Activated T-helper 2 cell treated with anti-CD3 and anti-CD28 coated beads, Interferon-gamma antibody, Interleukin-2, Interleukin-4, amounts not matched to agents 10 μg/mL and 5 μg/mL and 100 μg/mL, durations not matched to agents 14 hours and 24 hours and 36 hours (primary cell): ENCODE results near the gene ATG16L1. TPM values are rescaled to one million over a fixed set of nuclear protein-coding genes. Genes with fewer than 3 reads are reported as not detected.

Source experiments
- DNase-seq: peaks from one replicate; pipeline ENCODE4 v3.0.0; 2021; ENCODE audit warnings: low spot score
- H3K27ac Mint-ChIP-seq: one replicate; pipeline ENCODE4 v1.8.0; 2021; ENCODE audit warnings: mixed read lengths
- H3K27me3 Mint-ChIP-seq: one replicate; pipeline ENCODE4 v1.8.0; 2021; ENCODE audit warnings: low read depth, mixed read lengths
- H3K36me3 Mint-ChIP-seq: one replicate; pipeline ENCODE4 v1.8.0; 2021; ENCODE audit warnings: low read depth, mixed read lengths
- H3K4me1 Mint-ChIP-seq: one replicate; pipeline ENCODE4 v1.8.0; 2021; ENCODE audit warnings: low read depth, mixed read lengths
- H3K4me3 Mint-ChIP-seq: one replicate; pipeline ENCODE4 v1.8.0; 2021; ENCODE audit warnings: low read depth, mild to moderate bottlenecking, moderate library complexity, mixed read lengths
- H3K9me3 Mint-ChIP-seq: one replicate; pipeline ENCODE4 v1.8.0; 2021; ENCODE audit warnings: mixed read lengths
- intact Hi-C: fragments of 100-400 bp; cut with micrococcal nuclease; formaldehyde crosslinking; loops from one replicate; pipeline ENCODE4 v1.15.1; 2023
- total RNA-seq: library from RNA; stranded (reverse); gene quantifications from 2 replicates; pipeline ENCODE4 v1.2.3, GENCODE V29; 2022

The ATG16L1 gene
- total RNA-seq, 1 donor from 2014 or later: 33.5 TPM

DNA sequence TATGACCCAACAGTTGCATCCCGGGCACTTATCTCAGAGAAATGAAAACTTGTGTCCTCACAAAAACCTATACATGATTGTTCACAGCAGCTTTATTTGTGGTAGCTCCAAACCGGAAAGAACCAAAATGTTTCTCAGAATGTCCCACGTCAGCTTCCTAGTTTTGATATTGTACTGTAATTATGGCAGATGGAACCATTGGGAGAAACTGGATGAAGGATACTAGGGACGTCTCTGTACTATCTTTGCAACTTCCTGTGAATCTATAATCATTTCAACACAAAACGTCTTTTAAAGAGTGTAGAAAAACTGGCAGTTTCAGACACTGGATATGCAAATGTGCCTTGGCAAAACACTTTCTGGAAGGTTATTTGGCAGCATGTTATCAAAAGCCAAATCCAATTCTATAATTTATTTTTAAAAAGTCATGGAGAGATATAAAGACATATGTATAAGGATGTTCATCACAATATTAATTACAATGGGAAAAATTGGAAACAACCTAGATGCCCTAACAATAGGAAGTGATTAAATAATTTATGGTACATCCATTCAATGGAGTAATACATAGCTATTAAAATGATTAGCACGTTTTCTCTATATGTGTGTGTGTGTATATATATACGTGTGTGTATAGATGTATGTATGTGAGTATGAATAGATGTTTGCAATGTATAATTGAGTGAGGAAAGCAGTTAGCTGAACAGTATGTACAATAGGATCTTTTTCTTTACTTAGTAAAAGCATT lies 65.9 kb downstream of the ATG16L1 start:
- H3K9me3 Mint-ChIP-seq: no peaks in the 10 kb centered on the region
- intact Hi-C loops: no loop called here

DNA sequence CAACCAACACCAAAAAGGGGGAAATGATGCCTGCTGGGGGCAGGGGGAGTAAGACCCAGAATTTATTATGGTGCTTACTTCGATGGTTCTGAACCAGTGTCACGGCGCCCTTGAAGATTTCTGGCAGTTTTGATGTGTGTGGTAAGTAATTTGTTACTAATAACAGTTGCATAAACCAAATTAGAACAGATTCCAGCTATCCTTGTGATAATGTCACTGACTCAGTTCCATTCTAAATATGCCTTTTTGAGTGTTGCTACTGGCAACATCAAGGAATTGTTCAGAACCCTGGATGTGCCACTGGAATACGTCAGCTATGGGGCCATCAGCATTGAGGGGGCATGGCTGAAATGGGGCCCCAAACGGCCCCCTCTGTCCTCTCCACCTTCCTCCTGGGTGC lies 67.8 kb downstream of the ATG16L1 start:
- H3K4me1 Mint-ChIP-seq: no peaks in the 10 kb centered on the region
- DNase-seq: no peak
- H3K4me3 Mint-ChIP-seq: no peak overlapping the region
- H3K9me3 Mint-ChIP-seq: no peaks in the 10 kb centered on the region
- H3K27ac Mint-ChIP-seq: no peak overlapping the region
- intact Hi-C loops: no loop called here
- H3K36me3 Mint-ChIP-seq: no peaks in the 10 kb centered on the region
- peaks cover 22% of the 10 kb centered on the region for H3K27me3 Mint-ChIP-seq

More for the DNA sequence above, 65.9 kb downstream of the ATG16L1 start:
- DNase-seq: no peak
- H3K27ac Mint-ChIP-seq: no peak overlapping the region
- H3K4me3 Mint-ChIP-seq: no peak overlapping the region
- no peaks in the 10 kb centered on the region for H3K4me1 Mint-ChIP-seq
- no peaks in the 10 kb centered on the region for H3K36me3 Mint-ChIP-seq
- H3K27me3 Mint-ChIP-seq: peaks cover 24% of the 10 kb centered on the region

DNA sequence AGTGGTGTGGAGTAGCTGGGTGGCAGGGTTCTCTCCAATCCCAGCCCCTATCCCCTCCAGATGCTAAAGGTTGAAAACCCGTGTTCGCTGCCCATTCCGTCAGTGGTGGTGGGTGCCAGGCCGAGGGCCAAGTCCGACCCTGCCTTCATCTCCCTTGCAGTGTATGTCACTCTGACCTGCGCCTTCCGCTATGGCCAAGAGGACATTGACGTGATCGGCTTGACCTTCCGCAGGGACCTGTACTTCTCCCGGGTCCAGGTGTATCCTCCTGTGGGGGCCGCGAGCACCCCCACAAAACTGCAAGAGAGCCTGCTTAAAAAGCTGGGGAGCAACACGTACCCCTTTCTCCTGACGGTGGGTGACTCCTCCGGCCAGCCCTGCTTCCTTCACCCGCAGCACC lies 69.0 kb downstream of the ATG16L1 start:
- Mint-ChIP-seq H3K36me3 (no peaks in the 10 kb centered on the region), H3K4me3 (no peak overlapping the region), H3K27me3 (peaks cover 24% of the 10 kb centered on the region), H3K27ac (no peak overlapping the region), H3K9me3 (no peaks in the 10 kb centered on the region), H3K4me1 (no peaks in the 10 kb centered on the region)
- intact Hi-C loops: no loop called here
- no peak for DNase-seq

GRCh38 chr2:233321166-233321565 lies 69.7 kb downstream of the ATG16L1 start:
- no peak for DNase-seq
- H3K9me3 Mint-ChIP-seq: no peaks in the 10 kb centered on the region
- H3K27ac Mint-ChIP-seq: no peak overlapping the region
- H3K36me3 Mint-ChIP-seq: no peaks in the 10 kb centered on the region
- no peak overlapping the region for H3K4me3 Mint-ChIP-seq
- no peaks in the 10 kb centered on the region for H3K4me1 Mint-ChIP-seq
- peaks cover 24% of the 10 kb centered on the region for H3K27me3 Mint-ChIP-seq
- intact Hi-C loops: no loop called here

- no peaks in the 10 kb centered on the region for H3K36me3 Mint-ChIP-seq
- intact Hi-C loops: no loop called here
- no peaks in the 10 kb centered on the region for H3K4me1 Mint-ChIP-seq
- peaks cover 20% of the 10 kb centered on the region for H3K27me3 Mint-ChIP-seq
- no peak overlapping the region for H3K4me3 Mint-ChIP-seq
- H3K27ac Mint-ChIP-seq: no peak overlapping the region
- DNase-seq: no peak
- H3K9me3 Mint-ChIP-seq: no peaks in the 10 kb centered on the region
Measured at GRCh38 chr2:233323851-233324250, 72.4 kb downstream of the ATG16L1 start.

- Mint-ChIP-seq H3K36me3 (no peaks in the 10 kb centered on the region), H3K4me1 (no peaks in the 10 kb centered on the region), H3K27ac (no peak overlapping the region), H3K9me3 (no peaks in the 10 kb centered on the region), H3K4me3 (no peak overlapping the region), H3K27me3 (peaks cover 11% of the 10 kb centered on the region)
- DNase-seq: no peak
- intact Hi-C loops: no loop called here
Measured at GRCh38 chr2:233325256-233325655, 73.8 kb downstream of the ATG16L1 start.

GRCh38 chr2:233325814-233326213 lies 74.3 kb downstream of the ATG16L1 start:
- no peak overlapping the region for H3K27ac Mint-ChIP-seq
- peaks cover 1% of the 10 kb centered on the region for H3K4me1 Mint-ChIP-seq
- H3K27me3 Mint-ChIP-seq: peaks cover 10% of the 10 kb centered on the region

DNA sequence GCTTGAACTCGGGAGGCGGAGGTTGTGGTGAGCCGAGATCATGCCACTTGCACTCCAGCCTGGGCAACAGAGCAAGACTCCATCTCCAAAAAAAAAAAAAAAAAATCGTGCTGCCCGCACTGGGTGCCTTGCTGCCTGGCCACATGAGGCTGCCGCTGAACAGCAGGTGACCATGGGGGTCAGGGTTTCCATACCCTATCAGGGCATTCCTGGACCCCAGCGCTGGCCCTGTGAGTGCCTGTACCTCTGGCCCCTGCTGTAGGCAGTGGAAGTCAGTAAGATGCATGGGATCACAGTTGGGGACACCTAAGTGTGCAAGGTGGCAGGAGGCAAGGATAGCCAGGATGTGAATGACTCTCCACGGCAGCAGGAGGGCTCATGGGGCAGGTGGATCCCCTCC lies 75.0 kb downstream of the ATG16L1 start:
- no peaks in the 10 kb centered on the region for H3K9me3 Mint-ChIP-seq
- DNase-seq: no peak
- H3K4me1 Mint-ChIP-seq: peaks cover 7% of the 10 kb centered on the region
- intact Hi-C loops: no loop called here
- peaks cover 3% of the 10 kb centered on the region for H3K27me3 Mint-ChIP-seq
- H3K36me3 Mint-ChIP-seq: no peaks in the 10 kb centered on the region
- no peak overlapping the region for H3K27ac Mint-ChIP-seq
- no peak overlapping the region for H3K4me3 Mint-ChIP-seq

More at GRCh38 chr2:233325814-233326213, 74.3 kb downstream of the ATG16L1 start:
- DNase-seq: no peak
- Mint-ChIP-seq H3K4me3 (no peak overlapping the region), H3K36me3 (no peaks in the 10 kb centered on the region), H3K9me3 (no peaks in the 10 kb centered on the region)
- intact Hi-C loops: no loop called here

DNA sequence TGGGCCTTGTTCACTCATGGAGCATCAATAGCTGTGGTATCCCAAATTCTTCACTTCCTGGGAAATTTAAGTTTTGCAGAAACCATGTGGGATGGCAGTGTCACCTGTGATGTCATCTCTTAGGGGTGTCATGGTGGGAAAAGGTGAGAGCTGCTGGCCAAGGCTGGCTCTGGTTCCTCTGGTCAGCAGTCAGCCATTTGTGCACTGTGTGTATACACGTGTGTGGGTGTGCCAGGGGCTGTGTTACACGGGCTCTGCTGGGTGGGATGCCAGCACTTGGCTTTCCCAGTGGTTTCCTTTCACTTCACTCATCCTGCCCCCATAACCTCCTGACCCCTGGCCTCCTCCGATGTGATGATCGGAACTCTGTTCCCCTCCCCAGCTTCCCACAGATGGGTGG lies 77.4 kb downstream of the ATG16L1 start:
- H3K9me3 Mint-ChIP-seq: no peaks in the 10 kb centered on the region
- H3K27me3 Mint-ChIP-seq: peaks cover 3% of the 10 kb centered on the region

DNA sequence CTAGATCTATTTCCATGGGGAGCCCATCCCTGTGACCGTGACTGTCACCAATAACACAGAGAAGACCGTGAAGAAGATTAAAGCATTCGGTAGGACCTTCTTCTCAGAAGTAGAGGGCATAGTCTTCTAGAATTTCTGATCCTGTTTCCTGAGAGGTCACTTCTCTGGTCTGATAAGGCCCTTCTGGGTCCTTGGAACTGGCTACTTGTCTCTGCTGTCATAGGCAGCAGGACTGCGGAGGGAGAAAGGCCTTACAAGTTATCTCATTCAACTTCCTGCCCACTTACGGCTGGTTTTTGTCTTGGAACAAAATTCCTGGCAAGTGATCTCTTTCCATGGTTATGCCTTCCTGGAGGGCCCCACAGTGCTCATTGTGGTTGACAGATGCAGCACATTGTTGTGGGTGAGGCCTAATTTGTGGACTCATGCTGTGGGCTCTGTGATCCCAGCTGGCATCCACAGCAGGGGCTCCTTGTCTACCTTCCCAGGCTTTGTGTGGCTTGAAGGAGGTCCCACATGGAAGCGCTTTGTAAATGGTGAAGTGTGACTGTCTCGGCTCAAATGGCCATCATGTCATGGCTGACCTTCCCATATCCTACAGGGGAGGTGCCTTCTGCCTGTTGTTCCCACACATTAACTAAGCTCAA lies 78.1 kb downstream of the ATG16L1 start:
- H3K27ac Mint-ChIP-seq: no peak overlapping the region
- DNase-seq: no peak
- H3K36me3 Mint-ChIP-seq: peaks cover 2% of the 10 kb centered on the region
- intact Hi-C loops: loop anchor here (2.0 kb wide), 1 partner anchor 57 kb away; no protein-coding TSS in a partner anchor
- H3K4me3 Mint-ChIP-seq: no peak overlapping the region
- H3K4me1 Mint-ChIP-seq: peaks cover 17% of the 10 kb centered on the region
- H3K9me3 Mint-ChIP-seq: no peaks in the 10 kb centered on the region
- H3K27me3 Mint-ChIP-seq: peaks cover 3% of the 10 kb centered on the region

More for the DNA sequence above, 77.4 kb downstream of the ATG16L1 start:
- intact Hi-C loops: no loop called here
- peaks cover 16% of the 10 kb centered on the region for H3K4me1 Mint-ChIP-seq
- no peak for DNase-seq
- H3K27ac Mint-ChIP-seq: no peak overlapping the region
- no peak overlapping the region for H3K4me3 Mint-ChIP-seq
- peaks cover 2% of the 10 kb centered on the region for H3K36me3 Mint-ChIP-seq

DNA sequence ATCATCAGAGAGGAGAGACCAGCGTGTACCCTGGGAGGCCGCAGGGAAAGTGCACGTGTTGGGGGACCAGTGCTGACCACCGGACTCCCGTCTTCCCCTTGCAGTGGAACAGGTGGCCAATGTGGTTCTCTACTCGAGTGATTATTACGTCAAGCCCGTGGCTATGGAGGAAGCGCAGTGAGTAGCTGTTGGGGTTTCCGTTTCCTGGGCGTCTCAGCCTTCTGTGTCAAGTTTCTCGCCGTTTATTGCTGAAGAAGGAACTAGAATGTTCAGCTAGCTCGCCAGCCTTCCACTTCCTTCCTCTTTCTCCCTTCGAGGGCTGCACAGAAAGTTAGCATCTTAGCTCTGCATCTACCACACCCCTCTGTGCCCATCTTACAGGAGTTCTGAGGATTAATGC lies 80.1 kb downstream of the ATG16L1 start:
- Mint-ChIP-seq H3K4me1 (peaks cover 22% of the 10 kb centered on the region), H3K36me3 (peaks cover 2% of the 10 kb centered on the region), H3K9me3 (no peaks in the 10 kb centered on the region), H3K27me3 (peaks cover 1% of the 10 kb centered on the region), H3K27ac (peak overlapping the region; percentile 92), H3K4me3 (peak overlapping the region; percentile 38)
- intact Hi-C loops: loop anchor here (2.0 kb wide), 1 partner anchor 55 kb away; no protein-coding TSS in a partner anchor
- DNase-seq: peak; percentile 73

DNA sequence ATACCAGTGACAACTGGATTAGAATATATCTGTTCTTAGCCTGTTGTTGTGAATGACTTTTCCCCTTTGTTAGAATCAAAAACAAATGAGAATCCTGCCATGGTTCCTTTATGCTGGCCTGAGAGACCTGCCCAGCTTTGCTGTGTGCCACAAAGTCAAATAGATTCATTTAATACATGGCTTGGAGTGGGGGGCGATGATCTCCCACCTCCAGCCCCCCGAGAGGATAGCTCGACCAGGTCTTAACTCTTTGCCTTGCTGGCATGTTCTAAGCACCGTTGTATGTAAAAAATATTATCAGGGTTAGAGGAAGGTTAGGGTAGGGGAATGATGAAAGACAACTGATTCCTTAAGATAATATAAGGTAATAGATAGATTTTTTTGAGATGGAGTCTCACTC lies 80.7 kb downstream of the ATG16L1 start:
- intact Hi-C loops: no loop called here
- Mint-ChIP-seq H3K27ac (peak overlapping the region; percentile 92), H3K4me1 (peaks cover 22% of the 10 kb centered on the region), H3K27me3 (no peaks in the 10 kb centered on the region), H3K4me3 (no peak overlapping the region), H3K9me3 (no peaks in the 10 kb centered on the region), H3K36me3 (peaks cover 2% of the 10 kb centered on the region)
- DNase-seq: no peak

- peaks cover 2% of the 10 kb centered on the region for H3K36me3 Mint-ChIP-seq
- H3K4me1 Mint-ChIP-seq: peaks cover 32% of the 10 kb centered on the region
- no peaks in the 10 kb centered on the region for H3K9me3 Mint-ChIP-seq
- H3K27me3 Mint-ChIP-seq: peaks cover 7% of the 10 kb centered on the region
- H3K4me3 Mint-ChIP-seq: no peak overlapping the region
- intact Hi-C loops: no loop called here
- DNase-seq: no peak
- H3K27ac Mint-ChIP-seq: no peak overlapping the region
Measured at GRCh38 chr2:233334915-233335314, 83.4 kb downstream of the ATG16L1 start.
